NCI-H128 (cell line): ENCODE results near the gene NPY5R.

ENCODE experiments used
- DNase-seq: peaks from one replicate; lab custom pipeline; 2025; ENCODE audit not compliant: unreplicated experiment; lab: John Stamatoyannopoulos, UW

Gene NPY5R

GRCh38 chr4:163384434-163384833, 40.7 kb downstream of the NPY5R start:
- DNase-seq, result no peak

GRCh38 chr4:163384926-163385325, 41.2 kb downstream of the NPY5R start:
- DNase-seq, result no peak

- DNase-seq, result no peak
These were observed 41.8 kb downstream of the NPY5R start for GRCh38 chr4:163385466-163385865.

DNA sequence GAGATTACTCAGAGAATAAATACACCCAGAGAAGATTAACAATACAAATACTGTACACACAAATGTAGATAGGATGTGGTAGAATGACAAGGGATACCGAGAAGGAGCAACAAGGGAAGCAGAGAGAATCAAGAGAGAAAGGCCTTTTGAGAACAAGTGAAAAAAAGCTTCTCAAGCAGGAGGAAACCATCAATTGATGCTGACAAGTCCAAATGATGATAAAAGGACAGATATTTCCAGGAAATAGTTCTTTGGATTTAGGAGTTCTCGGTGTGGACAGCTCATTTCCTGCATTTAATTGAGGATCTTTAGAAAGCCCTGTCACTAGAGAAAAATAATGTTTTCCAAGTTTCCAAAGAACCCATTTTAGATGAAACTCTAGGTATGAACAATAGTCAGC, 48.1 kb downstream of the NPY5R start:
- no peak for DNase-seq

GRCh38 chr4:163392328-163392727, 48.6 kb downstream of the NPY5R start:
- DNase-seq, result no peak

DNA sequence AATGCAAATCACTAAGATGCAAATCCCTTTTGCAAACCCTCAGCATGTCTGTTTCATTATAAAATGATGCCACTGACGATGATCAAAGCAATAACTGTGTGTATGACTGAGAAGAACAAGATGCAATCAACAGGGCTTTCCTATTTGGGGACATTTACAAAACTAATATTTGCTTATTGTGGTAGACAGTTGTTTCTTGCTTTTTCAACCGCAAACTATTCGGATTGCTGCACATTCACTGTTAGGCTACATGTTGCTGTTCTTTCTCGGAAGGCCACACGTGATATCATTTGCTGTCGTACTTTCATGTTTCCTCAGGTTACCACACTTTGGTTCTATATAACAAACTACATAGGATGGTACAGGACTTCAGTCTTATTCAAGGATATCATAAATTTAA, 49.8 kb downstream of the NPY5R start:
- no peak for DNase-seq

GRCh38 chr4:163395055-163395454, 51.4 kb downstream of the NPY5R start:
- DNase-seq, result no peak

DNA sequence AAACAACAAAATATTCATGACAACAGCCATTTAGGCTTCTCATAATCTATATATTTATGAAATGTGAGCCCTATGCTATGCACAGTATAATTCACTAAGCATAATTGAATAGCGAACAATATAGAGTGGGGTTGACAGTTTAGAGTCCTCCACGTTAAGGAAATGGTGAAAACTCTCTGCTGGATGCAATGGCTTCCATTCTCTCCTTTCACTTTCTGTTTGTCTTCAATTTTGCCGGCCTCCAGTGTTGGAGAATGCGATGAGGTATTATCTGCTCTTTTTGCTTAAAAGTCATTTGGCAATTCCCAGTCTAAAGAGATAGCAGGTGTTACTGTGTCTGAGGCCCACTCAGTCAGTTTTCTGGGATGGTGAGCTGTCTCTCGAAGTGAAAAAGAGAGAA, 52.1 kb downstream of the NPY5R start:
- DNase-seq, result no peak

- no peak for DNase-seq
These were observed 54.5 kb downstream of the NPY5R start for GRCh38 chr4:163398238-163398637.

- no peak for DNase-seq
These were observed 57.2 kb downstream of the NPY5R start for GRCh38 chr4:163400911-163401310.
